WTC11 (cell line): ENCODE results near the gene SLC10A4. TPM values are rescaled to one million over a fixed set of nuclear protein-coding genes. Genes with fewer than 3 reads are reported as not detected.

ENCODE experiments used
- ATAC-seq: fragments of 200-7000 bp; cut with Tn5 transposase; 2 replicates; pipeline ENCODE4 v1.10.0; 2021; ENCODE audit warnings: mild to moderate bottlenecking, moderate library complexity
- CTCF ChIA-PET: fragments of 300-600 bp; sonication (Branson Sonifier 250); formaldehyde crosslinking; loops from one replicate; lab custom pipeline; 2021; ENCODE audit warnings: antibody characterized with exemption; lab: Charles Lee
- POLR2A ChIA-PET: fragments of 350-600 bp; sonication (Branson Sonifier 250); formaldehyde crosslinking; loops from one replicate; lab custom pipeline; 2021; ENCODE audit warnings: antibody characterized with exemption; lab: Charles Lee
- DNase-seq: peaks from one replicate; pipeline ENCODE4 v3.0.0; 2021; ENCODE audit warnings: low spot score
- H3K27ac Mint-ChIP-seq: 2 replicates; pipeline ENCODE4 v1.8.0; 2021; ENCODE audit warnings: mixed read lengths
- H3K27me3 Mint-ChIP-seq: 2 replicates; pipeline ENCODE4 v1.8.0; 2021; ENCODE audit warnings: low read depth, mild to moderate bottlenecking, moderate library complexity, mixed read lengths
- H3K36me3 Mint-ChIP-seq: 2 replicates; pipeline ENCODE4 v1.8.0; 2021; ENCODE audit warnings: mixed read lengths
- H3K4me1 Mint-ChIP-seq: 2 replicates; pipeline ENCODE4 v1.8.0; 2022; ENCODE audit warnings: mixed read lengths
- H3K4me3 Mint-ChIP-seq: 2 replicates; pipeline ENCODE4 v1.8.0; 2021; ENCODE audit warnings: mild to moderate bottlenecking, moderate library complexity, mixed read lengths
- H3K9me3 Mint-ChIP-seq: 2 replicates; pipeline ENCODE4 v1.8.0; 2021; ENCODE audit warnings: mixed read lengths
- AFF4 ChIP-seq: sonication (generic); formaldehyde crosslinking; IDR thresholded peaks from 2 replicates; pipeline ENCODE4 v1.8.1; 2023; ENCODE audit warnings: mild to moderate bottlenecking, missing genetic modification reagents, borderline replicate concordance
- AR ChIP-seq: fragments of 250-450 bp; sonication (Bioruptor Pico); IDR thresholded peaks from 2 replicates; pipeline ENCODE4 v1.9.0; 2021; ENCODE audit warnings: mild to moderate bottlenecking
- ATF1 ChIP-seq: sonication (generic); formaldehyde crosslinking; IDR thresholded peaks from 2 replicates; pipeline ENCODE4 v1.8.1; 2023; ENCODE audit warnings: mild to moderate bottlenecking, moderate library complexity, missing genetic modification reagents
- CTCF ChIP-seq: fragments of 200-600 bp; IDR thresholded peaks from 2 replicates; pipeline ENCODE4 v1.8.0; 2022; ENCODE audit warnings: antibody characterized with exemption
- E2F4 ChIP-seq: sonication (generic); formaldehyde crosslinking; IDR thresholded peaks from 2 replicates; pipeline ENCODE4 v1.8.1; 2022; ENCODE audit warnings: low read depth, mild to moderate bottlenecking, moderate library complexity, missing genetic modification reagents, borderline replicate concordance
- ESRRA ChIP-seq: sonication (generic); formaldehyde crosslinking; IDR thresholded peaks from 2 replicates; pipeline ENCODE4 v1.8.1; 2022; ENCODE audit warnings: mild to moderate bottlenecking, missing genetic modification reagents, borderline replicate concordance
- FOXJ3 ChIP-seq: sonication (generic); formaldehyde crosslinking; IDR thresholded peaks from 2 replicates; pipeline ENCODE4 v1.9.0; 2021; ENCODE audit warnings: missing genetic modification reagents, mild to moderate bottlenecking, borderline replicate concordance
- GABPB1 ChIP-seq: sonication (generic); formaldehyde crosslinking; IDR thresholded peaks from 2 replicates; pipeline ENCODE4 v1.8.1; 2023; ENCODE audit warnings: mild to moderate bottlenecking, missing genetic modification reagents
- JAZF1 ChIP-seq: fragments of 250-450 bp; sonication (Bioruptor Pico); IDR thresholded peaks from 2 replicates; pipeline ENCODE4 v1.9.0; 2021; ENCODE audit warnings: moderate library complexity, mild to moderate bottlenecking, inconsistent platforms
- MAX ChIP-seq: sonication (generic); formaldehyde crosslinking; IDR thresholded peaks from 2 replicates; pipeline ENCODE4 v1.8.0; 2022; ENCODE audit warnings: mild to moderate bottlenecking, missing genetic modification reagents
- MYBL2 ChIP-seq: sonication (generic); formaldehyde crosslinking; IDR thresholded peaks from 2 replicates; pipeline ENCODE4 v1.8.1; 2023; ENCODE audit warnings: mild to moderate bottlenecking, moderate library complexity, missing genetic modification reagents
- PRDM15 ChIP-seq: sonication (generic); formaldehyde crosslinking; IDR thresholded peaks from 2 replicates; pipeline ENCODE4 v1.8.0; 2022; ENCODE audit warnings: missing genetic modification reagents
- RELA ChIP-seq: sonication (generic); formaldehyde crosslinking; IDR thresholded peaks from 2 replicates; pipeline ENCODE4 v1.8.1; 2022; ENCODE audit warnings: missing genetic modification reagents, mild to moderate bottlenecking, borderline replicate concordance
- TCF7 ChIP-seq: sonication (generic); formaldehyde crosslinking; IDR thresholded peaks from 2 replicates; pipeline ENCODE4 v1.8.0; 2022; ENCODE audit warnings: mild to moderate bottlenecking, low read depth, missing genetic modification reagents, moderate library complexity
- USF1 ChIP-seq: sonication (generic); formaldehyde crosslinking; IDR thresholded peaks from 2 replicates; pipeline ENCODE4 v1.8.0; 2022; ENCODE audit warnings: mild to moderate bottlenecking, missing genetic modification reagents
- ZNF317 ChIP-seq: sonication (generic); formaldehyde crosslinking; IDR thresholded peaks from 2 replicates; pipeline ENCODE4 v1.8.1; 2023; ENCODE audit warnings: low read depth, mild to moderate bottlenecking, moderate library complexity, missing genetic modification reagents, borderline replicate concordance
- ZNF671 ChIP-seq: fragments of 250-450 bp; sonication (Bioruptor Pico); IDR thresholded peaks from 2 replicates; pipeline ENCODE4 v1.8.0; 2021; ENCODE audit warnings: mild to moderate bottlenecking
- total RNA-seq: library from RNA; stranded (reverse); gene quantifications from 3 replicates; pipeline ENCODE4 v1.2.3, GENCODE V29; 2021

Gene SLC10A4
- total RNA-seq, 1 experiment from 2014 or later, result 3.0 TPM

- ATAC-seq, result no peak
- Mint-ChIP-seq H3K27me3 (no peaks in the 10 kb centered on the region), H3K27ac (no peak overlapping the region), H3K36me3 (no peaks in the 10 kb centered on the region), H3K4me1 (no peaks in the 10 kb centered on the region), H3K9me3 (peaks cover under 1% of the 10 kb centered on the region), H3K4me3 (no peak overlapping the region)
- ChIA-PET POLR2A (no interaction called here), CTCF (interaction anchor here (1.0 kb wide), 1 partner anchor 483 kb away, joined by 3 read pairs; no protein-coding TSS in a partner anchor)
- no peak for DNase-seq
- TF ChIP-seq MAX (CRISPR knock-in tag) (no peak), E2F4 (CRISPR knock-in tag) (no peak), MYBL2 (CRISPR knock-in tag) (no peak), USF1 (CRISPR knock-in tag) (no peak), CTCF (no peak), GABPB1 (CRISPR knock-in tag) (no peak), JAZF1 (CRISPR knock-in tag) (no peak), PRDM15 (CRISPR knock-in tag) (no peak), TCF7 (CRISPR knock-in tag) (no peak), RELA (CRISPR knock-in tag) (no peak), FOXJ3 (CRISPR knock-in tag) (no peak), ATF1 (CRISPR knock-in tag) (no peak), ZNF671 (CRISPR knock-in tag) (no peak), ZNF317 (CRISPR knock-in tag) (no peak), AFF4 (CRISPR knock-in tag) (no peak), AR (CRISPR knock-in tag) (no peak), ESRRA (CRISPR knock-in tag) (no peak)
Measured at GRCh38 chr4:48462363-48462762, 20.8 kb upstream of the SLC10A4 start.
